GM11168 (cell line): Measurements from ENCODE around the gene FBXW8.

ENCODE experiments used
- in situ Hi-C: fragments of 300-500 bp; cut with MboI; formaldehyde crosslinking; loops from one replicate; pipeline ENCODE4 v1.12.0; 2022; ENCODE audit warnings: low sequenced_read_pairs; ENCODE audit not compliant: unreplicated experiment

Gene FBXW8

DNA sequence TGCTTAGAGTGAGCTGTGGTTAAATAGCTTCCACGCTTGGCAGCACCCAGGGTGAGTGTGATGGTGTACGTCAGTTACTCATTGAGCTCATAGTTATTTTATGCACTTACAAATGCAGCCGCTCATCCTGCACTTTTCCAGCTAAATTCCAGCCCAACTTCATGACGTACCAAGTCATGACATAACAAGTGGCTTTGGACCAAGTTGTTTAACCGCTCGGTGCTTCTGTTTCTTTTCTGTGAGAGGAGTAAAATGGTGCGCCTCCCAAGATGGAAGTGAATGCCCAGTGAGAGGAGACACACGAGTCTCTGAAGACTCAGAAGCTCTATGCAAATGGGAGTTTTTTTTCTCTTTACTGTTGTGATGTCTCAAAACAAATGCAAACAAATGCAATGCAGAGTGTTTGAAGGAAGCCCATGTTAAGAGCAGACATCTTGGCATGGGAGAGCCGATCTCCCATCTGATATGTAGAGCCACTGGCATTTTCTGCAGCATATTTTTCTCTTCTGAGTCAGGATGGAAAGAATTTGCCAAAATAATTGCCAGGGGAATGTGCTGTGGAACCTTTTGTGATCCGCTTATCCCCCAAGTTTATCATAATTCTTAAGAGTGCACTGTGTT, 72.2 kb downstream of the FBXW8 start:
- in situ Hi-C loops: no loop called here

DNA sequence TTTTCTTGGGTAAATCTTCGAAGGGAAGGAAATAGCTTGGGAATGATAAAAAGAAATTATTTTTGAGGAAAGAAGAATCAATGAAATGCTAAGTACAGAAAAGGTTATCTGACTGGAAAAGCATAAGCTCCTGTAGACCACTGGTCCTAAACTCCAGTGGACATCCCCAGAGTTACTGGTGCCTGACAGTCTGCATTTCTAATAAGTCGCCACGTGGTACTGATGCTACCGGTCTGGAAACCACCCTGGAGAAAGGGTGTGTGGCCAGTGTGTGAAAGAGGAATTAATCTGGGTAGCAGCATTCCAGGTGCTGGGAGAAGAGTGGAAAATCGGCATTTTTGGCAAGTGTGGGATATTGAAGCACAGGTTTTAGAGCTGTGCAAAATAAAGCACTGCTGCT, 73.3 kb downstream of the FBXW8 start:
- in situ Hi-C loops: no loop called here

GRCh38 chr12:116990329-116990728, 79.6 kb downstream of the FBXW8 start:
- in situ Hi-C loops: no loop called here

DNA sequence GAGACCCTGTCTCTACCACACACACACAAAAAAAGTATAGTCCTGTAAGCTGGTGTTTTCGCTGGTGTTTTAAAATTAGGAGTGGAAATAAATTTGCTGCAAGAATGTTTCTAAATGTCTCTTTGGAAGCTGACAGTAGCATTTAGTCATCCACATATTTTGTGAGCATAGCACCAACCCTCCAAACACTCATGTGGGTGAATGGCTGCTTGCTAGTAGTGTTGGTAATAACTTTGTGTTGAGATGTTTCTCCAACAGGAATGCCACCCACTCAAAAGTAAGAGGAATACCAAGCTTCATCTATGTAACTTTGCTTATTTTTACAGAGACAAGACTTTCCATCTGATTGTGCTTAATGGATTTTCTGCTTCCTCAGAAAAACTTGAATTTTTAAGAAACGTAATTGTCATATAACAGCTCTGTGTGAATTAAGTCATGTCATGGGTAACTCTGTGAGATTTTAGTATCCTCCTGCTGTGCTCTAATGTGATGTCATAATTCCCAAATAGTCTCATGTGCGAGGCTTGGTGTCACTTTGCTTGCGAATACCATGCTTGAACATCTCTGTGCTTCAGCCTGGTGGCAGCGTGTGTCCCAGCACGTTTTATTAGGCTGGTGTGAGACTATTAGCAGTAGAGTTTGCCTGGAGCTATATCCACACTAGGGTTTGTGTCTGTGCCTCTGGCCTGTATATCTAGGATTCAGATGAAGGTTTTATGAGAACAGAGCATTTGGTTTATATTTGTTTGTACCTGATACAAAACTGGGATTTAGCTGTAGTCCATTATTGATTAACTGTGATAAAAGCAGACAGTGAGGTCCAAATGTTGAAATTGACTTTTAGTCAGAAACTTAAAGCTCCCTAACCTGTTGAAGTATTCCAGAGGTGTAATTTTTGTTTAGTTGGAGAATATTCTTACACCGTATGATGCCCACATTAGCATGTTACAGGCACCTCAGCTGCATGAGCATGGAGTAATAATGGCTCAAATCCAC, 80.5 kb downstream of the FBXW8 start:
- in situ Hi-C loops: no loop called here

DNA sequence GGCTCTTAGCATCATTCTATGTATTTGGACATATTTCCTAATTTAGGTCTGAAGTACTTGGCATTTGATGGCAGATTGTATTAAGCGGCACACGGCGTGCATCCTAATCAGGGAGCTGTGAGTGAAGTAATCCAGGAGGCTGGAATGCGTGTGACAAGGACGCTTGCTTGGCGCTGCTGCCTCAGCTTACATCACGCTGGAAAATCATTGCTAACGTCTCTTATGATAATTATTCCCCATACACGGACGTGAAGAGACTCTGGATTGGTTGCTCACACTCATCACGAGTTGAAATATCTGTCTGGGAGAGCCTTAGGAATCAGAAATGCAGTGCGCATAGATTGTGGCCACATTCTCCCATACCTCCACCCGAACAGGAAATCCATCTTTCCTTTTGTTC, 85.3 kb downstream of the FBXW8 start:
- in situ Hi-C loops: no loop called here

DNA sequence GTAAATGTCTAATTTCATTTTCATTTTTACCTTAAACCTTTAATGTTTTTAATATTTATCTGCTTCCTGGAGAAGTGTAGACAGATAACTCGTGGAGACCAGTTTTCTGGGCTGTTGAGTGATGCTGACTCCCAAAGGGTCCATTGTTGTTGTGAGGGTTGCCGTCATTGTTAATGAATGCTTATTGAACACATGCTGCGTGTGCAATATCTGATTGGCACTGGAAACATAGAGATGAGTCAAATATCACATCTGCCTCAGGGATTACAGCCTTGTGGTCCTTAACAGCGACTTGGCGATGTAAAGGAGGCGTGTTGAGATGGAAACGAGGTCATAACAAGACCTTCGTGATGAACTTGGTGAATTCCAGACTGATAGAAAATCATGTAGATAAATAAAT, 85.9 kb downstream of the FBXW8 start:
- in situ Hi-C loops: no loop called here

DNA sequence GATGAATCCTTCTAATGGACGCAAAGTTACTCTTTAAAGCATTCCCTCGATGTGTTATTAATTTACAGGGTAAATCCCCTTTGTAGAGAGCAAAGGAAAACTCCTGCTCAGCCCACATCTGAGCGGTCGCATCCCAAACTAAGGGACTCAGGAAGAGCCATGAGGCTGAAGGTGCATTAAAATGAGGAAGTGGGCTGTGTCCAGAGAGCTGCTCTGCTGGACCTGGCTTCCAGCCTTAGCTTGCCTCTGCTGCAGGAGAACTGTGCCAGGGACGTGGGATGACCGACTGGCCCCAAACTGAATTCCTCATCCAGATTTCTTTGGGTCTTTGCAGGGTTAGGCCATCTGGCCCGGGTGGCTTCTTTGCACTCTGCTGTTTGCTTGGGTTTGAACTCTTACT, 88.3 kb downstream of the FBXW8 start:
- in situ Hi-C loops: no loop called here

DNA sequence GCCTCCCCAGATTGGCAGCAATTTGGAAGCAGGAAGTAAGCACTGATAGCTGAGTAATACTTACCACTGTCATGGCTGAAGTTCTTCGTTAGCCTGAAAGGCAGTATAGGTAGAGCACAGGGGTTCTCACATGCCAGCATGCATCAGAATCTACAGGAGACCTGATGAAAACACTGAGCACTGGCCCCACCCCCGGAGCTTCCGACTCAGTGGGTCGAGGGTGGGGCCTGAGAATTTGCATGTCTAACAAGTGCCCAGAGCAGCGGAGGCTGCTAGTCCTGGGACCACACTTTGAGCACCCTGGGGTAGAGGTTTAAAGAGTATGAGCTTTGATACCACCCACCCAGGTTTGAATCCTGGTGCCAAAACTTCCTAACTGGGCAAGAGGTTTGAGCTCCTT, 89.6 kb downstream of the FBXW8 start:
- in situ Hi-C loops: no loop called here

DNA sequence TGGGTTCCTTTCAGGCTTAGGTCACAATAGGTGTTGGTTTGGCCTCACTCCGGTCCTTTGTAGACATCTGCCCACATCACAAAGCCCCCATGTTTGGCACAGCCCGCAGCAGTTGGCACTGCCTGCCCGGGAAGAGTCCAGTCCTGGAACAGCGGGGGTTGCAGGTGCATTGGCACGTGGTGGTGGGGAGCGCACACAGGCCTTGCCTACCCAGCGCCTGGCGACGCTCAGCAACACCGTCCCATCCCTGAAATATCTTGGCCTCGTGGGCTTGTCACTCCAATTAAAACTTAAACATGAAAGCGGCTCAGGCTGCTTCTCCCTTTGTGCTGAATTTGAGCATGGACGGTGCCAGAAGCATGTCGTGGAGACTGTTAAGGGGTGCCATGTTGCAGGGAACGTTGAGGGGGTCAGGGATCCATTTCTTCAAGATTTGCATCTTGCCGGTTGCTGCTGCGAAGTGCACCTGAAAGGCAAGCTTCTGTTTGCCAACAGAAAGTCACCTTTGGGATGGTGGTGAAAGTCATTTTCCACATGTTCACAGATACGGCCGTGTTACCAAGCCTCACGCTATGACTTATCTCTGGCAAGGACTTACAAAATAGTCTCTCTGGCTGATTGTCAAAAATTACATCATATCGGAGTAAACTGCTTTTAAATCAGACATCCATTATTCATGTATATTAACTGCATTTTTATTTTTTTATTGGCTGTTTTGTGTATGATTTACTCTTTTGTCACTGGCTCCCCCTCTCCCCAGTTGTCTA, 91.5 kb downstream of the FBXW8 start:
- in situ Hi-C loops: no loop called here

GRCh38 chr12:117003883-117004404, 93.2 kb downstream of the FBXW8 start:
- in situ Hi-C loops: no loop called here

DNA sequence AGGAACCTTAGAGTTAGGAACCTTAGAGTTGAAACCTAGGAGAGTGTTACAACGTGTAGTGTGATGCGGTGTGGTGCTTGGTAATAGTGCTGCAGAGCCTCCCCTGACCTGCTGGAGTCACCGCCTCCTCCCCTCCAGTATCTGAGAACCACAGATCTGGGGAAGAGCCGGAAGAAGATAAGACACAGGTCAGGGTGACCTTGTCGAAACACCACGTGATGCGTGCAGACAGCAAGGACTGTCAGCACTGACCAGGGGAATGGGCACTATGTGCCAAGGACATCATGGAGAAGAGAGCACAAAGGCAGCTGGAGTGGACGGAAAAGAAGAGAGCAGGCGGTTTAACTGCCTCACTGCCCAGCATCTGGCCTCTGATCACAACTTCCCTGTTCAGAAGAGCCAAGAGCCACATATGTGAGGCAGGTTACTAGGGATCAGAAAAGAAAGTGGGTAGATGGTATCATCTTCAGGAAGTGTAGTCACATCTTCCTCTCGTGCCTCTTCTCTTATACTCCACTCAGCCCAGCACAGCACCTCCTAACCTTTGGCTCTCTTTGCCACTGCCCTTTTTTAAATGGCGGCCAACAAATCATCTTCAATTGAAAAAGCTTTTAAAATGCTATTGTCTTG, 94.8 kb downstream of the FBXW8 start:
- in situ Hi-C loops: no loop called here

DNA sequence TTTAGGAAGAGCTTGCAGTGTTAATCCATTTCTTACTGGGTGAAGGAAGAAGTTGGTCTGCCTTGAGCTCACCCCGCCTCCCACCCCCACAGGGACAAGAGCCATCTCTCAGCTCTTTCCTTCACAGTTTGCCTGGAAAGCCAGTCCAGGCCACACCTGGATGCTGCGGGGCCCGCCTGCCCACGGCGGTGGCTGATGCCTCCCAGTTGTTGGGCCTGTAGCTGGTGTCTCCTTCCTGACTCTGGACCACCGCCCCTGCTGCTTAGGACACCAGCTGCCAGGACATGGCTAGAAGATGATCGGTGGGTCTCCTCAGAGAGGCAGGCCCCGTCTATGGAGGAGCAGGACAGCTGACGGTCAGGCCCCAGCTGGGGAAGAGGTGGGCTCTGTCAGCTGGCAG, 95.6 kb downstream of the FBXW8 start:
- in situ Hi-C loops: no loop called here

- in situ Hi-C loops: no loop called here
Measured at GRCh38 chr12:117007577-117007976, 96.8 kb downstream of the FBXW8 start.

DNA sequence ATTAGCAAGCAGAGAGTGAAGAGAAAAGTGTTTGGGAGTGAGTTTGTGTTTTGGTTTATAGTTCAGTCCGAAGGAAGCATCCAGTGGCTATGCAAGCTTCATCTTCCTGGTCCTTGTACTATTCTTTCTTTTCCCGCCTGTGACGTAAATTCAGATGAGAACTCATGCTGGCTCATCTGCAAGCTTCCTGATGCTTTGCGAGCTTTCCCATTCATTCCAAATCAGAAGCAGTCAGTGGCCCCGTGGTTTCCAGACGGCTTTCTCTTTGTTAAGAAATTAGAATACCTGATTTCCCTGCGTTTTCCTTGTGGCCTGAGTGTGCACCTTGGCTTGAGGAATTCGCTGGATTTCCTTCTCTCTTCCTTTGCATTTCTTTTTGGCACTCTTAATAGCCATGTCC, 99.0 kb downstream of the FBXW8 start:
- in situ Hi-C loops: no loop called here

DNA sequence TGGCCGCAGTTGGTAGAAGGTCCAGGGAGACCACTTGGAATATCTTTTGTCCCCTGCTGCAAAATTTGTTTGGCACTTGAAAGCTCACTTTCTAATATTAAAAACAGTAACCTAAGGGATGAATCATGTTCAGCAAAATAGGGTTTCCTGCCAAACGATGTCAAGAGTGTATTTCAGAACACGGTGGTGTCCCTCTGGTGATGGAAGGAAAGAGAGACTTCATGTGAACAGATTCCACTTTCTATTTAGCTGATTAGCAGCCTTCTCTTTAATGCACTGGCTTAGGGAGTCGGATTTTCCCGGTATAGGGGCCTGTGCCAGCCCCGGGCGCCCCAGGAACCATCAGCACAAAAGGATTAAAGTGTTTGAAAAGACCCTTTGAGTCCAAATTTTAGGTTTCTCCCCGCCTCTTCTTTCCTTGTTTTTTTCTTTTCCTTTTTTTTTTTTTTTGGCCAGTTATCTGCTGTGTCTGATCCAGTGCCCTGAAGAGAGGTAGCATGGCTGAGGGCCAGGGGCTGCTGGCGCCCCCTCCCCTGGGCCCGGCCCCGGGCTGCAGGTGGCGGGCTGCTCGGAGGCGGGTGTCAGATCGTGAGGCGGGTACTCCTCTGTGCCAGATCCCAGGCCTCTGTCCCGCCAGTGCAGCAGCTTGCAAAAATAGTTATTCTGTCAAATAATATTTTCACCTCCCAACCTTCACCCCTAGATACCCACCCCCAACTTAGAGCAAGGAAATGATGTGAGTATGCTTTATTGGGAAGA, 100.1 kb downstream of the FBXW8 start:
- in situ Hi-C loops: no loop called here

DNA sequence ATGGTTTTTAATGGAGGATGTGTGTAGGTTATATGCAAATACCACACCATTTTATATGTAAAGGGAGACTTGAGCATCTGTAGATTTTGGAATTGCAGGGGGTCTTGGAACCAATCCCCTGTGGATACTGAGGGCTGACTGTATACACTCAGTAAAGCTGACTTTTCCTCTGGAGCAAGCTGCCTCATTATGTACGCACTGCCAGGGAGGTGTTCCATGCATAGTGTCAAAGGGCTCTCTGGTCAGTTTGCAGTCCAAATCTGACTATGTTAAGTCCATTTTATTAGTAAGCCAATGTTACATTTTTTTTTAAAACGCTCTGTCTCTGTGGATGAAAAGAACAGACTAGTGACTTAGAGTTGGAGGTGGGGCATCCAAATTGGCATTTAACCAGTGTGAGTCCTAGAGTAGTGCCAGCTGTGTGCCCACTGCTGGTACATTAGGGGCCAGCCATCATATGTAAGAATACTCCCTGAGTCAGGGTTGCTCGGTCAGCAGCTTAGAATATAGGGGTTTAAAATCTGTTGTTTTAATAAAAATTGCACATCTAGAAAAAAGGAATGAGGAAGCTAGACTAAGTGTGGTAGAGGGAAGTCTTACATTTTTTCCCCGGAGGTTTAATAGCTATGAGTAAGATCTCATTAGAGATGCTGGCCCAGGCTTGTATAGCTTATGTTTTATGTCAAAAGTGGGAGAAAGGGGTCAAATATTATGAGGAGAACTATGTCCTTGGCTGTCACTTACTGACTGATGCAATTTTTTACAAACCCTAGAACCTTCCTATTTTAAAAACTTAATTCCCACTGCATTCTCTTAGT, 101.4 kb downstream of the FBXW8 start:
- in situ Hi-C loops: no loop called here

DNA sequence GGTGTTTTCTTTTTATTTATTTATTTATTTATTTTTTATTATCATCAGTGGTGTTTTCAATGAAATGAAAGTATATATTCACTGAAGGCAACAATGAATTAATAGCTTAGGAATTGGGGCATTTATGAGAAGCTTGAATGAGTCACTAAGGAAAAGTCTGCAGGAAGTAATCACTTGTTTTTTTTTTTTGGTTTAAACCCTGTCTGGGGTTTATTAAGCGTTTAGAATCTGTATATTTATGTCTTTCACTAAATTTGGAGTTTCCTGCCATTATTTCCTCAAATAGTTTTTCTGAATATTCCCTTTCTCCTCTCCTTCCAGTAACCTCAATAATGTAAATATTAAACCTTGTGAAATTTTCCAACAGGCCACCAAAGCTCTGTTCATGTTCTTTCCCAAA, 103.0 kb downstream of the FBXW8 start:
- in situ Hi-C loops: no loop called here

DNA sequence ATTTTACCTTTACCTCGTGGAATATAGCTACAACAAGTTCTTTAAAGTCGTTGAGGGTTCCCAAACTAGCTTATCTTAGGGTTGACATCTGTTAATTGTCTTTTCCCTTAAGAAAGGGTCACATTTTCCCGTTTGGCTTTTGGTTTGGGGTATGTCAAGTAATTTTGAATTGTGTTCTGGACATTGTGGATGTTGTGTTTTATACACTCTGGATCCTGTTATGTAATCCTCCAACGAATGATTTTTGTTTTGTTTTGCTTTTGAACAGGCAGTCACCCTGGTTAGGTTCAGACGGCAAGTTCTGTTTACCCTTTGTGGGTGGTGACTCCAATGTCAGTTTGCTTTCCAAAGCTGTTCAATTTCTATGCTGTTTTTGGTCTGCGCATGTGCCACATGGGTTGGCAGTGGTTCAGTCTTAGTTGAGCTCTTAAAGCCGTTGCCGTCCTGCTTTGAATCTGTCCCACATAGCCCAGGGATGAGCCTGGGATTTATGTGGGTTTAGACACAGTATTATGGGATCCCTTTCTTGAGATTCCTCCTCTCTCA, 103.7 kb downstream of the FBXW8 start:
- in situ Hi-C loops: no loop called here
